Measurements from ENCODE around the gene HLA-G.

The HLA-G gene

GRCh38 chr6:29816030-29816429 is 11.6 kb upstream of the HLA-G start:
- DNase-seq (ENCODE audit: low read depth), result peak; percentile 29

GRCh38 chr6:29818892-29819291 is 8.7 kb upstream of the HLA-G start:
- DNase-seq (ENCODE audit: low read depth), result no peak

DNA sequence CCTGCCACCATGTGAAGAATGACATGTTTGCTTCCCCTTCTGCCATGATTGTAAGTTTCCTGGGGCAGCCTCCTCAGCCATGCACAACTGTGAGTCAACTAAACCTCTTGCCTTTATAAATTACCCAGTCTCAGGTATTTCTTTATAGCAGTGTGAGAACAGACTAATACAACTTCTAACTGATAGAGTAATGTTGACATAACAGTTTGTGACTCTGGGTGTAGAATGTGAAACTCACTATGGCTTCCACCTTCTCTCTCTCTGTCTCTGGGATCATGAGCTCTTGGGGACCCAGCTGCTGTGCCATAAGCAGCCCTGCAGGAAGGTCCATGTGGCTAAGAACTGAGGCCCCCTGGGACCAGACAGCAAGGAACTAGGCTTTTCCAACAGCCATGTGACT is 3.5 kb upstream of the HLA-G start:
- no peak for DNase-seq (ENCODE audit: low read depth)

DNA sequence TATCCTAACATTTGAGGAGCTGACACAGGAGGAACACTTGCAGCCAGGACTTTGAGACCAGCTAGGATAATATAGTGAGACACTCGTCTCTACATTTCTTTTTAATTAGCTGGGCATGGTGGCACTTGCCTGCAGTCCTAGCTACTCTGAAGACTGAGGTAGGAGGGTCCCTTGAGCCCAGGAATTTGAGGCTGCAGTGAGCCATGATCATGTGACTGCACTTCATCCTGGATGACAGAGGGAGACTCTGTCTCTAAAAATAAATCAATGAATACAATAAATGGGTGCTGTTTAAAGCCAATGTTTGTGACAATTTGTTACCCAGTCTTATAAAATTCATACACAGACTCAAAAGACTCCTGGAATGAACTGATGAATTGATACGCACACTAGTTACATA is 1.8 kb upstream of the HLA-G start:
- no peak for DNase-seq (ENCODE audit: low read depth)

DNA sequence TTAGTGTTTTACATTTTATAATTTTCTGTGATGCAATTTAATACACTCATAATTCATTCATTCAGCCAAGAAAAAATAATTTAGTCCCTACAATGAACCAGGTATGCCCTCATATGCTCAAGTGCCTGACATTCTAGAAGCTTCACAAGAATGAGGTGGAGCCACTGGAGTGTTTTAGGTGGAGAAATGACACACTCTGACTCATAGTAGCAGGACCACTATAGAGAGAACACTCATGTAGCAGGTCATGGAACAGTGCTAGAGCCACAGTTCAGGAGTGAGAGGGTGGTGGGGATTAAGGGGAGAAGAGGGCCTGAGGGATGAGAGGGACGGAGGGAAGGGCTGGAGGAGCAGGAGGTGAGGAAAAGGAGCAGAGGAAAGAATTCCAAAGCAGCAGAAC is 1.4 kb upstream of the HLA-G start:
- peak; percentile 52 for DNase-seq (ENCODE audit: low read depth)

GRCh38 chr6:29828471-29828797 is 809 bp downstream of the HLA-G start:
- no peak for DNase-seq (ENCODE audit: low read depth)

DNA sequence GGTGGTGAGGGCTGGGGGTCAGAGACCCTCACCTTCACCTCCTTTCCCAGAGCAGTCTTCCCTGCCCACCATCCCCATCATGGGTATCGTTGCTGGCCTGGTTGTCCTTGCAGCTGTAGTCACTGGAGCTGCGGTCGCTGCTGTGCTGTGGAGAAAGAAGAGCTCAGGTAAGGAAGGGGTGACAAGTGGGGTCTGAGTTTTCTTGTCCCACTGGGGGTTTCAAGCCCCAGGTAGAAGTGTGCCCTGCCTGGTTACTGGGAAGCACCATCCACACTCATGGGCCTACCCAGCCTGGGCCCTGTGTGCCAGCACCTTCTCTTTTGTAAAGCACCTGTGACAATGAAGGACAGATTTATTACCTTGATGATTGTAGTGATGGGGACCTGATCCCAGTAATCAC is 2.1 kb downstream of the HLA-G start:
- DNase-seq (ENCODE audit: low read depth), result no peak

DNA sequence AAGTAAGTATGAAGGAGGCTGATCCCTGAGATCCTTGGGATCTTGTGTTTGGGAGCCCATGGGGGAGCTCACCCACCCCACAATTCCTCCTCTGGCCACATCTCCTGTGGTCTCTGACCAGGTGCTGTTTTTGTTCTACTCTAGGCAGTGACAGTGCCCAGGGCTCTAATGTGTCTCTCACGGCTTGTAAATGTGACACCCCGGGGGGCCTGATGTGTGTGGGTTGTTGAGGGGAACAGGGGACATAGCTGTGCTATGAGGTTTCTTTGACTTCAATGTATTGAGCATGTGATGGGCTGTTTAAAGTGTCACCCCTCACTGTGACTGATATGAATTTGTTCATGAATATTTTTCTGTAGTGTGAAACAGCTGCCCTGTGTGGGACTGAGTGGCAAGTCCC is 2.8 kb downstream of the HLA-G start:
- no peak for DNase-seq (ENCODE audit: low read depth)

- DNase-seq (ENCODE audit: low read depth), result no peak
Measured at GRCh38 chr6:29831776-29832175, 4.2 kb downstream of the HLA-G start.

DNA sequence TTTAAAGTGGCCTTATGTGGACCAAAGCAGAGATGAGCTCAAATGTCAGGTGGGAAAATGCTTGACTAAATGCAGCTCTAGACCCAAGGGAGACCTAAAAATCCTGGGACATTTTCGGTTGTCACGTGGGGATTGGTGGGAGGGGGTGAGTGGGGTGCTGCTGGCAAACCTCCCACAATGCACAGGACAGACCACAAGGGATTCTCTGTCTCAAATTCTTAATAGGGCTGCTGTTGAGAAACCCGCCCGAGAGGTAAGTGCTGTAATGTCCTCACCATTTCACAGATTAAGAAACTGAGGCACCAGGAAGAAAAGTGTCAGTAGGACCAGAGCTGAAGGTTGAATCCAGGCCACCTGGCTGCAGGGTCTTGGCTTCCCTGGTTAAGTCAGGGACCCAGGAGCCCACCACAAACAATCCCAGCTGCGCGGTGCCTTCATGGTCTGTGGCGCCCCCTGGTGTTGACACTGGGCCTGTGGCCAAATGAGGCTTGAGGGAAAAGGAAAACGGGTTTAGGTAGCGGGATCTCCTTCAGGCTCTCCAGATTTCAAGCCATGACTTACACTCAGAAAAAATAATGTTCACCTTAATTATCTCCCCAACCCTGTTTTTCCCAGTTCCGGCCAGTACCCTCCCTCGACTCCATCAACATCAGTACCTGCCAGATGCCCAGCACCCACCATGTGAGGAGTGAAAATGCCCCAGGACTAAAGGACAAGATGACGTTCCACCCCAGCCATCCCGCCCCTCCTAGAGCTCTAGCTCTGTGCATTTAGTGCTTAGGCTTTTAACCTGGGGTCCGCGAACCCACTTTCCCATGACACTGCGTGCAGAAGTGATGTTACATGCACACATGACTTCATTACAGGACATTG is 7.2 kb downstream of the HLA-G start:
- DNase-seq (ENCODE audit: low read depth), result peak; percentile 27

DNA sequence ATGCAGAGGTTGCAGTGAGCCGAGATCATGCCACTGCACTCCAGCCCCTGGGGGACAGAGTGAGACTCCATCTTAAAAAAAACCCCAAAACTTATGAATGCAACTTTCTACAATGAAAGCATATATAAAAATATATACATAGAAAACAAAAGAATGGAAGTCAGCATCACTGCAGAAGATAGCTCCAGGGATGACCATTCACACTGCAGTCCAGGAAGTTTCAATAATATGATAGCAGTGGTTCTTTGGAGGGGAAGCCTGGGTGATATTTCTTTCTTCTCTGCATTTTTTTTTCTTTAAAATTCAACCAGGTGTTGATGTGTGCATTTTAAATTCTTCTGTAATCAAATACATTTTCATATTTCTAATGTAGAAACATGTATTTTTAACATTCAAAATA is 12.3 kb downstream of the HLA-G start:
- no peak for DNase-seq (ENCODE audit: low read depth)

DNA sequence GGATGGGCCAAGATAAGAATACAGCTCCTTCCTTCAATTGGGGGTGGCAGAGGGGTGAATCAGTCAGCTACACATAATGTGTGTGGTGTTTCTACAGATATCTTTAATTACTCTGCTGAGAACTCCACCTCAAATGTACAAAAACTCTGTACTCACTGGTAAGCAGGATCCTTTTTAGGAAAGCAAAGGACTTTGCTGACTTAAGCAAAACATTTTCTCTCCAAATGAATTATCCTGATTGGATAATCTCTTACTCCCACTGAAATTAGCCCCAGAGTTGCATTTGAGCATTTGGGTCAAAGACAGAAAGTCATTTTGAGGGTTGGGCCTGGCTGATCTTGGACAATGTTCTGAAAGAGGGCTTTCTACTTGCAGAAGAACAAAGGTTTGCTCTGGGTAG is 13.4 kb downstream of the HLA-G start:
- no peak for DNase-seq (ENCODE audit: low read depth)

DNA sequence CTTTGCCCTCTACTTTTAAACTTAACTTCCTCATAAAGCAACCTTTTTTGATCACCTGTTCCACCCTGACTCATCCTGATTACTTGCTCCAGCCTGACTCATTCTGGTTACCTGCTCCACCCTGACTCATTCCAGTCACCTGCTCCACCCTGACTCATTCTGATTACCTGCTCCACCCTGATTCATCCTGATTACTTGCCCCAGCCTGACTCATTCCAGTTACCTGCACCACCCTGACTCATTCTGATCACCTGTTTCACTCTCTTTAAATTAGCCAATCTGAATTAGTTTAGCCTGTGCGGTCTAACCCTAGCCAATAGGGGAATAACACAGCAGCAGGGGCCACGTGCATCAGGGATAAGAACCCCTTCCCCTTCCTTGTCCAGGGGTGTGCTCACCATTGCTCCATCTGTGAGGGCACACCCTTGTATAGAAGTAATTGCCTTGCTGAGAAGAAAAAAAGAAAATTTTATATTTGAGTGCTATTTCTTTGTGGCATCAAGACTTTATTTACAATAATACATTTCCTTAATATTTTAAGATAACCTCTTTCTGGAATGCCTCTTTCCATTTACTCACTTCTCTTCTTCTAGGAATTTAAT is 17.9 kb downstream of the HLA-G start:
- DNase-seq (ENCODE audit: low read depth), result peak; percentile 8

DNA sequence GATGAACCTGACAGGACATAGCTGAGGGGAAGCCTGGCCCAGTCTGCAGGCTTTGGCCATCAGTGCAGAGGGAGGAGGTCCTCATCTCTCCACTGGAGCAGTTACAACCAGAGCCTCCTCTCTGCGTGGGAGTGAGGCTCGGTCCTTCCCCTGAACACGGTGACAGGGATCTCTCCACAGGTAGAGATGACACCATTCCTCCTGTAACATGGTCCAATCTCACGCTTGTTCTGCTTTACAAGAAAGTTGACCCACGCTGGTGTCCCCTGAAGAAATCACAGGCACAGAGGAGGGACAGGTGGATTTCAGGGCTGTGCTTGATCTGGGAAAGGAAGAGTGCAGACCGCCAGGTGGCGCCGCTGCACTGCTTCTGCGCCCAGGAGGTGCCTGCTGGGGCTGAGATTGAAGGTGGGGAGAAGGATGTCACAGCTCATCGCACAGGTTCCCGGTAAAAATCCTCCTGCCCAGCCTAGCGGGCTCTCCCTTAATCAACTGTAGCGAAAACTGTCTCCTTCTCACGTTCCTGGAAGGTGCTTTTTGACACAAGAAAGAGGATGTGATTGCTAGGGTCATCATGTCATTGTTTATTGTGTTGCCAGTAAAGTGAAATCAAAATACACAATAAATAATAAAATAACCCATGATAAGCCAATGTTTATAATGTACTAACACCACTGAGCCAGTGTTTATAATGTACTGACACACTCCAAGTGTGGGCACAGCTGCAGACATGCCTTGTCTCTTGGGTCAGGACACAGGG is 20.4 kb downstream of the HLA-G start:
- peak; percentile 66 for DNase-seq (ENCODE audit: low read depth)

DNA sequence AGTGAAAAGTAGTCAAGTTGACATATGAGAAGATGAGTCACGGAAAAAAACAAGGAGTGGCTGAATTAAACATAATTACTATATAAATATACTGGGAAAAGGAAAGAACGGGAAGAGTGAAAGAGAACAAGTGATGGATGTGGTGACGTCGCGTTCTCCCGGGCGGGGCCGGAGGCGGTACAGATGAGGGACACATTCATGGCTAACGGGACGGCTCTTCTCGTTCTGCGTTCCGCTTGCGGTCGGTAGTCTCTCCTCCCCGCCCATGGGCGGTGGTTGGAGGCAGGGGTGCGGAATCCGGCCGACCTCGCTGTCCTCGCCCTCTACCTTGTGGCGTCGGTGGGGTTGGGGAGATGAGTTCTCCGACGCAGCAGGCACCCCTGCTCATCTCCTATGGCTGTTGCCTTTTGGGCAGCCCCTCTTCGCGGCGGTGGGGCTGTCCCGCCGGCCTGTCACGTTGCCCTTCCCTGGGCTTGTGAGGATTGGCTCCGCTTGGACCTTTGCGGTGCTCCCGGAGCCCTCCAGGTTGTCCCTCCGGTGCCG is 22.5 kb downstream of the HLA-G start:
- peak; percentile 6 for DNase-seq (ENCODE audit: low read depth)

DNA sequence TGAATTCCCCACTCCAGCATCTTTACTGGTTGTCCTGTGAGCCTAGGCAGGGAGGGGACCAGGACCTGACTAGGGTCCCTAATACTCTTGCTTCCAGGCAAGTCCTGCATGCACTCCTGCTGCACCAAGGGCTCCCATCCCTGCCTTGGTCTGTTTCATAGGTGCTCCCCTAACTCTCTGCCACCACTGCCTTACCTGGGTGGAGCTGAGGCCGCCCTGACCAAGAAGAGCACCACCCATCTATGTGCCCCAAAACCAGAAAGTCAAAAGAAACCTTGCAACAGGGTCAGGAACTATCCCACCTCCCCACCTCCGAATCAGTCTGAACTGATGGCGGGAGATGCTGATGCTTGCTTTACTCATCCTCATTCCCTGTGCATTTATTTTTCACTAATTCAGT is 23.6 kb downstream of the HLA-G start:
- DNase-seq (ENCODE audit: low read depth), result no peak

GRCh38 chr6:29853245-29853644 is 25.6 kb downstream of the HLA-G start:
- DNase-seq (ENCODE audit: low read depth), result no peak

DNA sequence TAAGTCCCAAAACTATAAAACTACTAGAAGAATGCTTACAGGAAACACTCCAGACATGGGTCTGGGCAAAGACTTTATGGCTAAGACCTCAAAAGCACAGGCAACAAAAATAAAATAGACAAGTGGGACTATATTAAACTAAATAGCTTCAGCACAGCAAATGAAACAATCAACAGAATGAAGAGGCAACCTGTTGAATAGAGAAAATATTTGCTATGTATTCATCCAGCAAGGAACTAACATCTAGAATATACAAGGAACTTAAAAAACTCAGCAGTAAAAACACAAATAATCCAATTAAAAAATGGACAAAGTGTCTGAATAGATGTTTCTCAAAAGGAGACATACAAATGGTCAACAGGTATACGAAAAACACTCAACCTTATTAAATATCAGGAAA is 30.4 kb downstream of the HLA-G start:
- DNase-seq (ENCODE audit: low read depth), result no peak

DNA sequence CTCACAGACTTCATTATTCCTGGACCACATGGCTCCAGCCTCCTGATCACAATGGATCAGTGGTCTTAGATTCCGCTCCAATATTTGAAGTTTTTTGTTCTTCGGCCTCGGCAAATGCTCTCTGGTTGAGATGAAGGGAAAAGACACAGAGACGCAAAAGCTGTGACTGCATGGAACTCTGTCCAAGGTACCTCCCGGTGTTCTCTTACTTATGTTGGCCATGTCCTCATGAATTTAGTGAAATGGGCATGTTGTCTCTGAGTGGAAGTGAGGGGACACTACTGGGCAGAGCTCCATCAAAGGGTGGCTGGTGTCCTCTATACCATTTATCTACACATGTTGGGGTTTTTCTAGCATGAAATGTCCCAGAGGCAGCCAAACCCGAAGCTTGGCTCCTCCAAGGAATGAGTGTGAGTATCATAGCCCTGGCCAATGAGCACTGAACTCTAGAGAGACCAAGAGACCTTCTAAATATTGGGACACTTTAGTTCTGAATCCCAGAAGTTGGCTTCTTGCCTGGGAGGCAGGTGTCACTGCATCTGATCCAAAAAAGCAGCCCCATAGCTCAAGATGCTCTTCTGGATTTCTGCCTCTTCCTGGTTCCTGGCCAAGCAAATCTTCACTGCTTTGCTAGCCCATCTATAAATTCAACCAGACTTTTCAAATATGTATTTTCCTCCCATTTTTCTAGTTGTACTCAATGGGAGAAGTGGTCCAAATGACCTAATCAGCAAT is 34.1 kb downstream of the HLA-G start:
- DNase-seq (ENCODE audit: low read depth), result no peak

- DNase-seq (ENCODE audit: low read depth), result no peak
Measured at GRCh38 chr6:29864037-29864810, 36.6 kb downstream of the HLA-G start.

GRCh38 chr6:29865631-29866030 is 38.0 kb downstream of the HLA-G start:
- no peak for DNase-seq (ENCODE audit: low read depth)

Data from ELR (cell line).